Hindlimb muscle (tissue), 1 donor: ENCODE measurements around the gene CUL1. TPM values are rescaled to one million over a fixed set of nuclear protein-coding genes. Genes with fewer than 3 reads are reported as not detected.

Source experiments
- DNase-seq: peaks from one replicate; pipeline ENCODE4 v3.0.0-alpha.2; 2013
- polyA plus RNA-seq: library from polyadenylated mRNA; unstranded; fragments of 120-200 nt; gene quantifications from one replicate; pipeline ENCODE4 v1.2.1, GENCODE V29; 2013; ENCODE audit not compliant: insufficient read length

CUL1 gene
- 52.5 TPM for polyA plus RNA-seq

- DNase-seq = peak; percentile 81
Measured at GRCh38 chr7:148698397-148699023, at the start of gene CUL1. Gene CUL1, plus strand, starts transcription at chr7:148698903. Its CDS starts 31,220 bp downstream, at chr7:148730123.

- no peak for DNase-seq
Measured at GRCh38 chr7:148650232-148650858, 48.4 kb upstream of the CUL1 start.

GRCh38 chr7:148652773-148653172, 45.9 kb upstream of the CUL1 start:
- no peak for DNase-seq

GRCh38 chr7:148657929-148658328, 40.8 kb upstream of the CUL1 start:
- no peak for DNase-seq

GRCh38 chr7:148661471-148661870, 37.2 kb upstream of the CUL1 start:
- no peak for DNase-seq

- no peak for DNase-seq
Measured at GRCh38 chr7:148662646-148663045, 36.1 kb upstream of the CUL1 start.

GRCh38 chr7:148664324-148664723, 34.4 kb upstream of the CUL1 start:
- peak; percentile 5 for DNase-seq

GRCh38 chr7:148665221-148665620, 33.5 kb upstream of the CUL1 start:
- DNase-seq = no peak

GRCh38 chr7:148669927-148670326, 28.8 kb upstream of the CUL1 start:
- no peak for DNase-seq

- DNase-seq = no peak
Measured at GRCh38 chr7:148670374-148670773, 28.3 kb upstream of the CUL1 start.

- DNase-seq = no peak
Measured at GRCh38 chr7:148670807-148671206, 27.9 kb upstream of the CUL1 start.

- DNase-seq = no peak
Measured at GRCh38 chr7:148672041-148672440, 26.7 kb upstream of the CUL1 start.

GRCh38 chr7:148674689-148675088, 24.0 kb upstream of the CUL1 start:
- DNase-seq = no peak

- DNase-seq = no peak
Measured at GRCh38 chr7:148676291-148676690, 22.4 kb upstream of the CUL1 start.

- no peak for DNase-seq
Measured at GRCh38 chr7:148681821-148682220, 16.9 kb upstream of the CUL1 start.

- no peak for DNase-seq
Measured at GRCh38 chr7:148684289-148684830, 14.3 kb upstream of the CUL1 start.

GRCh38 chr7:148686312-148686937, 12.3 kb upstream of the CUL1 start:
- no peak for DNase-seq

GRCh38 chr7:148687555-148687954, 11.1 kb upstream of the CUL1 start:
- no peak for DNase-seq

GRCh38 chr7:148688526-148688925, 10.2 kb upstream of the CUL1 start:
- DNase-seq = no peak

- DNase-seq = no peak
Measured at GRCh38 chr7:148693651-148694050, 5.1 kb upstream of the CUL1 start.

- DNase-seq = no peak
Measured at GRCh38 chr7:148694631-148695030, 4.1 kb upstream of the CUL1 start.

- no peak for DNase-seq
Measured at GRCh38 chr7:148695953-148696352, 2.8 kb upstream of the CUL1 start.

GRCh38 chr7:148696787-148697186, 1.9 kb upstream of the CUL1 start:
- no peak for DNase-seq
